Measurements from ENCODE around the gene HPCAL4.

DNA sequence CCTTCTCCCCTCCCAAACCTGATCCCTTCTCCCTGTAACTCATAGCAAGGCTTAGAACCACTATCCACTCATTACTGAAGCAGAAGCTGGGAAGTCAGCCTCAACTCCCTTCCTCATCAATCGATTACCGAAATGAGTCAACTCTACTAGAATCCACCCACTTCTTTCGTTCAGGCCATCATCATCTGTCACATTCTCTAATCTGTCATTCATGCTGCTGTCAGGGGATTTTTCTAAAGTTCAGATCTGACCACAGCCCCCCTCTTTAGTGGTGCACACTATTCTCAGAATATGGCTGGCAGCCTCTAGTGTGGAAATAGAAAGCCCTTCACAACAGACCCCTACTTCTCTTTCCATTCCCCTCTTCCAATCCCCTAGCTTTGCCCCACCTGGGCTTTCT lies 24.5 kb downstream of the HPCAL4 start:
- TF ChIP-seq CTCF (conservative IDR thresholded peaks at IDR 0.05; ENCODE audit: low read depth in 2 of 2) = no peak
- no peak for TF ChIP-seq EZH2phosphoT487 (IDR thresholded peaks at IDR 0.05; ENCODE audit: unreplicated experiment)
- TF ChIP-seq POLR2AphosphoS5 (IDR thresholded peaks at IDR 0.05; ENCODE audit: low read depth) = no peak
- no peak for TF ChIP-seq ZNF331 (CRISPR knock-in tag; IDR thresholded peaks at IDR 0.05; ENCODE audit: low read depth)
- no peak for TF ChIP-seq EZH2 (IDR thresholded peaks at IDR 0.05; ENCODE audit: low read depth, unreplicated experiment)
- no peak for TF ChIP-seq REST (IDR thresholded peaks at IDR 0.05; ENCODE audit: unreplicated experiment)

Measured in GM23338 (cell line).